ENCODE results near the gene TMEM203.
"Not testable (repeated sequence)": the region's sequence is repeated elsewhere in the genome, so short reads cannot be mapped to it uniquely, and the experiment has no call there.

TMEM203 gene

GRCh38 chr9:137205126-137206069 lies at the start of gene TMEM203, which contains the start of gene NDOR1:
TMEM203 (minus strand) TSS chr9:137205648; CDS start chr9:137205414, 234 bp downstream.
NDOR1 (plus strand) TSS chr9:137205700; CDS start chr9:137205778, 78 bp downstream.
- no peak for DNase-seq (ENCODE audit: low read depth, low spot score)

- DNase-seq (ENCODE audit: low read depth, low spot score) = no peak
Observed at GRCh38 chr9:137254624-137255447, 49.4 kb upstream of the TMEM203 start, which contains the start of gene NELFB. NELFB (plus strand) TSS chr9:137255327.

- DNase-seq (ENCODE audit: low read depth, low spot score) = no peak
Observed at GRCh38 chr9:137253717-137254623, 48.5 kb upstream of the TMEM203 start.

- no peak for DNase-seq (ENCODE audit: low read depth, low spot score)
Observed at GRCh38 chr9:137252555-137253506, 47.4 kb upstream of the TMEM203 start.

GRCh38 chr9:137251490-137252268 lies 46.2 kb upstream of the TMEM203 start:
- no peak for DNase-seq (ENCODE audit: low read depth, low spot score)

- no peak for DNase-seq (ENCODE audit: low read depth, low spot score)
Observed at GRCh38 chr9:137251194-137251461, 45.7 kb upstream of the TMEM203 start, which contains the start of gene STPG3. STPG3 (plus strand) TSS chr9:137251286; CDS start chr9:137251287, 1 bp downstream.

- no peak for DNase-seq (ENCODE audit: low read depth, low spot score)
Observed at GRCh38 chr9:137250329-137251193, 45.1 kb upstream of the TMEM203 start.

GRCh38 chr9:137247916-137248175 lies 42.4 kb upstream of the TMEM203 start:
- no peak for DNase-seq (ENCODE audit: low read depth, low spot score)

- no peak for DNase-seq (ENCODE audit: low read depth, low spot score)
Observed at GRCh38 chr9:137247135-137247915, 41.9 kb upstream of the TMEM203 start.

GRCh38 chr9:137245450-137246421 lies 40.3 kb upstream of the TMEM203 start:
- no peak for DNase-seq (ENCODE audit: low read depth, low spot score)

GRCh38 chr9:137244486-137245449 lies 39.3 kb upstream of the TMEM203 start:
- no peak for DNase-seq (ENCODE audit: low read depth, low spot score)

GRCh38 chr9:137243626-137244485 lies 38.4 kb upstream of the TMEM203 start:
- no peak for DNase-seq (ENCODE audit: low read depth, low spot score)

GRCh38 chr9:137243266-137243625 lies 37.8 kb upstream of the TMEM203 start:
- not testable (repeated sequence) for DNase-seq (ENCODE audit: low read depth, low spot score)

Data from brain pericyte (primary cell).